TTC549 (cell line): Measurements from ENCODE around the gene OR2C1.

Source experiments
- FAIRE-seq: peaks from 2 replicates; lab custom pipeline; 2012; peaks lifted over from hg19 to GRCh38; lab: Jason Lieb, UNC

OR2C1 gene

DNA sequence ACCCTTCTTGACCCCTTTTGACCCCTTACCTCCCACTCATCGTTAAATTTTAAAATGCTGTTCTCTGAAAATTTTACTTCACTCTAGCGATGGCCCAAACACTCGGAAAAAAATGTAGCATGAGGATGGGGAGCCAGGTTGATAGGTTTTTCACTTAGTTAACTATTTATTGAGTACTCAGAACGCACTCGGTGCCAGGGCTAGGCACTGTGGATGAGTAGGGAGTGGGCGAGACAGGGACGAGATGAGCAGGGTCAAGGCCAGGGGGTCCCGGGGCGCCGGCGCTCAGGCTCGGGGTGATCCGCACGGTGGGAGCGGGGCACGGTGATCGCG lies 44.7 kb downstream of the OR2C1 start:
- no peak for FAIRE-seq

DNA sequence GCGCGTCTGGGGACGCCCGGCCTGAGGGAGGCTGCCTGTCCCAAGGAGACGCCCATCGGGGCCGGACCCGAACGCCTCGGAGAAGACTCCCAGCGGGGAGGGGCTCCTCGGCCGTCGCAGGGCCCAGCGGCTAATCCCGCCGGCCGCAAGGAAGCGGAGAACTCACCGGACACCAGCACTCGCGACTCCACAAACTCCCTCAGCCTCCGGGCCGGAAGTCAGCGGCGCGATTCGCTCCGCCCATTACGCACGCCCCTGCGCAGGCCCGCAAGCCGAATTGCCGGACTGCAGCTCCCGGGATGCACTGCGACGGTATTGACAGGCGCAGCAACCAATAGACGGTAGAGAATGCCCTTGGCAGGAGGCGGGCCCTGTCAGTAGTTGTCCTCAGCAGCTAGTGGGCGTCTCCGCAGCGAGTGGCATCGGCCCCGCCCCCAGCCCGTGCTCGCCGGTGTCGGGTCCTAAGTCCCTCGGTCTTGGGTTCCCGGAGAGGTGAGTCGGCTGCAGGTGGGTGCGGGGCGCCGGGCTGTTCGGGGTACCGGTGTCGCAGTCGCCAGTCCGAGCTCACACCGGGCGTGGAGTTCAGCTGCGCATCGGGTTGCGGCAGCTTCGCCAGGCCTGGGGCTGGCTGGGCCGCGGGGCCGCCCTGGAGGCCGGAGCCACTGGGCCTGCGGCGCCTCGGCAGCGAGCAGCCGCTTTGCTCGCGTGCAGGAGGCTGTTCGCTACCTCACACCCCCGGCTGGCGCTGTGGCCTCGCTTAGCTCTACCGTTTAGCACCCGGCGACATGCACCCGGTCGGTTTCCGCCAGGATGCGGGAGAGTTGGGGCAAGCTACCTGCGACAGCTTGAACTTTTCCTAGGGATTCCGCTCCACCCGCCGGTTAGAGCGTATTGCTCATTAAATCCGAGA lies 45.3 kb downstream of the OR2C1 start, which contains the start of the genes ZNF174 and ZSCAN32:
Gene ZNF174, plus strand, starts transcription at position 437 of the 910 bp plus-strand sequence. CDS start 790 bp downstream, outside the sequence.
Gene ZSCAN32, minus strand, starts transcription at position 226 of the 910 bp plus-strand sequence. CDS start 3,447 bp downstream, outside the sequence.
- FAIRE-seq, result peak; percentile 49

DNA sequence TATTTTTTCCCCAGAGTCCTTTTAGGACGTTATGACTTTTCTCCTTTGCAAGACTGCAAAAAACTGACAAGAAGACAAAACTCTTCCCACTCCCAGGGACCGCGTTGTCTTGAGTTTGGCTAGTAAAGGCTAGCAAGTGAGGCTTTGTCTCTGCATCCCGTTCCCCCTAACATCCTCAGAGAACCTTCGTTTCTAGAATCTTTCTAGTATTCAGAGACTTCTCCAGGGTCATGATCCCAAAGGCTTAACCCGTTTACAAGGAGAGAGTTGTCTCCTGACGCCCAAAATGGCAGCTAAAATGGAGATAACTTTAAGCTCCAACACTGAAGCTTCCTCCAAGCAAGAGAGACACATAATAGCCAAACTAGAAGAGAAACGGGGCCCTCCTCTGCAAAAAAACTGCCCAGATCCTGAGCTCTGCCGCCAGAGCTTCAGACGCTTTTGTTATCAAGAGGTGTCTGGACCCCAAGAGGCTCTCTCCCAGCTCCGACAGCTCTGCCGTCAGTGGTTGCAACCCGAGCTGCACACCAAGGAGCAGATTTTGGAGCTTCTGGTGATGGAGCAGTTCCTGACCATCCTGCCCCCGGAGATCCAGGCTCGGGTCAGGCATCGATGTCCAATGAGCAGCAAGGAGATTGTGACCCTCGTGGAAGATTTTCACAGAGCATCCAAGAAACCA lies 46.2 kb downstream of the OR2C1 start:
- no peak for FAIRE-seq
